DND-41 (cell line): ENCODE results near the gene WARS2.

Experiments
- ATAC-seq: fragments of 200-7000 bp; cut with Tn5 transposase; 3 replicates; pipeline ENCODE4 v1.9.1; 2021; ENCODE audit warnings: low read depth; ENCODE audit not compliant: insufficient read depth
- DNase-seq: peaks from one replicate; pipeline ENCODE4 v3.0.0-alpha.2; 2020
- H2AFZ ChIP-seq: 2 replicates; pipeline ENCODE4 v1.6.0; 2012; ENCODE audit warnings: low read depth, low read length
- H3K27ac ChIP-seq: 2 replicates; pipeline ENCODE4 v1.5.1; 2012; ENCODE audit warnings: low read length, inconsistent platforms
- H3K27me3 ChIP-seq: fragments of 200-600 bp; sonication (generic); 2 replicates; pipeline ENCODE4 v1.6.0; 2012; ENCODE audit warnings: low read length, mild to moderate bottlenecking, inconsistent platforms; ENCODE audit not compliant: insufficient read depth, poor library complexity
- H3K36me3 ChIP-seq: 2 replicates; pipeline ENCODE4 v1.5.1; 2012; ENCODE audit warnings: low read length, inconsistent platforms; ENCODE audit not compliant: insufficient read depth
- H3K4me1 ChIP-seq: 2 replicates; pipeline ENCODE4 v1.5.1; 2012; ENCODE audit warnings: mild to moderate bottlenecking, low read length; ENCODE audit not compliant: insufficient read depth
- H3K4me2 ChIP-seq: 2 replicates; pipeline ENCODE4 v1.6.0; 2012; ENCODE audit warnings: mild to moderate bottlenecking, moderate library complexity, low read length, inconsistent platforms; ENCODE audit not compliant: insufficient read depth
- H3K4me3 ChIP-seq, 2 experiments: fragments of 200-600 bp in 1 of 2; shearing (Covaris generic) in 1 of 2; 2 replicates each; pipeline ENCODE4 v1.5.1; 2012 to 2016; ENCODE audit warnings: inconsistent platforms in 2 of 2, low read length in 2 of 2, mild to moderate bottlenecking in 2 of 2, low read depth in 1 of 2, moderate library complexity in 1 of 2
- H3K79me2 ChIP-seq: 2 replicates; pipeline ENCODE4 v1.6.0; 2012; ENCODE audit warnings: low read length, inconsistent platforms; ENCODE audit not compliant: insufficient read depth
- H3K9ac ChIP-seq: 2 replicates; pipeline ENCODE4 v1.6.0; 2012; ENCODE audit warnings: low read depth, mild to moderate bottlenecking, inconsistent platforms, low read length, moderate library complexity
- H3K9me3 ChIP-seq: 2 replicates; pipeline ENCODE4 v1.5.1; 2012; ENCODE audit warnings: low read length, moderate library complexity, mild to moderate bottlenecking, inconsistent platforms; ENCODE audit not compliant: insufficient read depth, severe bottlenecking
- H4K20me1 ChIP-seq: 2 replicates; pipeline ENCODE4 v1.6.0; 2012; ENCODE audit warnings: low read length; ENCODE audit not compliant: insufficient read depth
- CTCF ChIP-seq: IDR thresholded peaks from 2 replicates; pipeline ENCODE4 v1.5.1; 2012; ENCODE audit warnings: borderline replicate concordance, low read length, moderate library complexity, mild to moderate bottlenecking; ENCODE audit not compliant: poor library complexity, severe bottlenecking; ENCODE audit errors: extremely low read depth
- EZH2 ChIP-seq: IDR thresholded peaks from 3 replicates; pipeline ENCODE4 v1.6.1; 2012; ENCODE audit warnings: borderline replicate concordance, low read depth, mild to moderate bottlenecking, moderate library complexity, low read length, inconsistent platforms; ENCODE audit not compliant: severe bottlenecking

WARS2 gene

DNA sequence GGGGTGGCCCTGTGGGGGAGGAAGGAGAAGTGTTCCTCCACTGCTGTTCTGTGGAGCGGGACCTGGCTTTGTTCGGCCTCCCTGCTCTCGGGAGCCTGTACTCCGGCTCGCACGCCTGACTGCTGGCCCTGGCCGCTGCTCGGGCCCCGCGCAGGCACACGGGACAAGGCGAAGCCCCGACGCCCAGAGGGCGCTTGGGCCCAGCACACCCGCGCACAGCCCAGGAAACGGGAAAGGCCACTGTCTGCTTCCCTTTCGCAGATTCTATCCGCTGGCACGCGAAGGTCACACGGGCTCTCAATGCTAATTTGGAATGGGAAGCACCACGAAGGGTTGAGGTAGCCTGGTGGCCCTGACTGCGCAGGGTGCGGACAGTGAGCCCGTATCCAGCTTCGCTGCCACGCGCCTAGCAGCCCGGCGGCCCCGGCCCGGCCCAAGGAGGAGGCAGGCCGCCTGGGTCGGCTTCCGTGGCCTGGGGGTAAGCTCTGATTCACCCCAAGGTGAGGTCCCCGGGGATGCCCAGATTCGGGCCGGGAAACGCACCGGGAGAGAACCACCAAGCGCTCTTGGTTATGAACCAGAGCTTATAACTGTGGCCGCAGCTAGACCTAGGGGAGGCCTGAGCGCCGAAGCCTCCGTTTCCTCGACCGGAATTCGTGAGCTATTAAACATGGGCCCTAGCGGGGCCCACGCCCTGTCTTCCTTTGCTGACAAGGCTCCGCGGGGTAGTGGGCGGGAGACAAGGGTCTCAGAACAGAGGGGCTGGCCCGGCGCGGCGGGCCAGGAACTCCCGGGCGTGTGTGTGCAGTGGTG is 132.6 kb downstream of the WARS2 start:
- Histone ChIP-seq H3K9me3 (no peaks in the 10 kb centered on the region), H3K9ac (no peak overlapping the region), H3K36me3 (no peaks in the 10 kb centered on the region), H3K27ac (no peak overlapping the region), H3K4me2 (no peak overlapping the region), H2AFZ (no peak overlapping the region), H3K79me2 (no peaks in the 10 kb centered on the region), H3K27me3 (no peaks in the 10 kb centered on the region), H3K4me3 (no peak overlapping the region), H3K4me1 (no peaks in the 10 kb centered on the region), H4K20me1 (no peaks in the 10 kb centered on the region)
- DNase-seq (no peak), ATAC-seq (no peak)
- no peak for TF ChIP-seq CTCF
- no peak for TF ChIP-seq EZH2

GRCh38 chr1:119007339-119007669 is 133.1 kb downstream of the WARS2 start:
- H3K36me3 ChIP-seq, result no peaks in the 10 kb centered on the region
- H2AFZ ChIP-seq, result no peak overlapping the region
- no peak overlapping the region for H3K4me3 ChIP-seq
- no peak for DNase-seq
- no peaks in the 10 kb centered on the region for H4K20me1 ChIP-seq
- H3K27ac ChIP-seq, result no peak overlapping the region
- H3K9me3 ChIP-seq, result no peaks in the 10 kb centered on the region
- no peaks in the 10 kb centered on the region for H3K79me2 ChIP-seq
- H3K4me1 ChIP-seq, result no peaks in the 10 kb centered on the region
- TF ChIP-seq EZH2 (no peak), CTCF (no peak)
- no peak overlapping the region for H3K4me2 ChIP-seq
- no peaks in the 10 kb centered on the region for H3K27me3 ChIP-seq
- H3K9ac ChIP-seq, result no peak overlapping the region
- no peak for ATAC-seq

DNA sequence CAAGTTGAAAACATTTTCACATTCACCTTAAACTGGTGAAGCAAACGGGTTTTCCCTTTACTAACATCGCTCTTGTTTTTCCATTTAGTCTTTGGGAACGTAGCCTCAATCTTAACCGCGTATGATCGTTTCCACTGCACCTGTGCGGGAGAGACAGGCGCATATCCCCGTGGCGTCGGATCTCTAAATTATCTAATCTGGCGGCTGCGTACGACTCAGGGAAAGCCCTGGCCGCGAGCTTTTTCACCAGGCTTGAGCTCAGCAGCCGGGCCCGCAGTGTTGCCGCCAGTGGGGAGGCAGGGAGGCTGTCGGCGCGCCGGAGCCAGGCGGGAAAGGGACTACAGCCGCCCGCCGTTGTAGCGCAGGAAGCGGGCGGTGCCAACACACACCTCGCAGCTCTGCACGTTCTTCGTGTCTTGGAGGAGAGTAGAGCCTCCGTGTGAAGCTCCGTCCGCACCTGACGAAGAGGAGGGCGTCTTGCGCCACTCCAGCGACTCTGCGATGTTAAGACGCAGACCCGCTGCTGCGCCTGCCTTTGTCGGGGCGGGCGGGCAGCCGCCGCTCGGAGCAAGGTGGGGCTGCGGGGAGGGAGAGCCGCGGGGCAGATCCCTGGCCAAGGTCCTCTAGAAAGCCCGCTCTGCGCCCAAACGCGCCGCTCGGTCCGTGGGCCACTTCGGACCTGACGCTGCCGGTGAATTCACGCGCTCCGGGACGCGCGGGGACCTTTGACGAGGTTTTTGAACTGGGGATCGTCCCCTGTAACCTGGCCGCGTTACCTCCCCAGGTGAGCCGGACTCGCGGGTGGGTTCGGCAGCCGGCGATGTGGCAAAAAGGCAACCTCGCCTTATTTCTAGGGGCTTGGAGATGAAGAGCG is 133.8 kb downstream of the WARS2 start:
- Histone ChIP-seq H3K4me2 (no peak overlapping the region), H3K4me3 (no peak overlapping the region)
- TF ChIP-seq CTCF (no peak), EZH2 (no peak)

More for the DNA sequence above, 133.8 kb downstream of the WARS2 start:
- H3K27me3 ChIP-seq, result no peaks in the 10 kb centered on the region
- H3K79me2 ChIP-seq, result no peaks in the 10 kb centered on the region
- no peak overlapping the region for H2AFZ ChIP-seq
- H3K4me1 ChIP-seq, result no peaks in the 10 kb centered on the region
- no peaks in the 10 kb centered on the region for H3K9me3 ChIP-seq
- no peaks in the 10 kb centered on the region for H4K20me1 ChIP-seq
- no peak overlapping the region for H3K9ac ChIP-seq
- no peaks in the 10 kb centered on the region for H3K36me3 ChIP-seq
- H3K27ac ChIP-seq, result no peak overlapping the region
- ATAC-seq (no peak), DNase-seq (no peak)
